NB4 (cell line): ENCODE measurements around the gene KLB.
"Not testable (repeated sequence)": the region's sequence is repeated elsewhere in the genome, so short reads cannot be mapped to it uniquely, and the experiment has no call there.

Source experiments
- TF ChIP-seq, protein P1 (sequence below): IDR thresholded peaks from one replicate; pipeline ENCODE4 v1.5.1; 2012; ENCODE audit warnings: low read depth, low read length
- TF ChIP-seq, protein P2 (sequence below): IDR thresholded peaks from 2 replicates; pipeline ENCODE4 v1.6.1; 2011; ENCODE audit warnings: low read depth, low read length

DNA sequence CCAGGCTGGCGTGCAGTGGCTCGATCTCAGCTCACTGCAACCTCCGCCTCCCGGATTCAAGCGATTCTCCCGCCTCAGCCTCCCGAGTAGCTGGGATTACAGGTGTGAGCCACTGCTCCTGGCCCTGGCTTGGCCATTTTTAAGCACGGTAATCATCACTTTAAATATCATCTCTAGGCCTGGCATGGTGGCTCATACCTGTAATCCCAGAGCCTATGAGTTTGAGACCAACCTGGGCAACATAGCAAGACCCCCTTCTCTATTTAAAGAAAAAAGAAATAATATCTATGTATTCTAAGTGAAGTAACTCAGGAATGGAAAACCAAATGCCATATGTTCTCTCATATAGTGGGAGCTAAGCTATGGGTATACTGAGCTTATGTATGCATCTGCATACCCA, 4.8 kb downstream of the KLB start:
- TF ChIP-seq, protein P1, sequence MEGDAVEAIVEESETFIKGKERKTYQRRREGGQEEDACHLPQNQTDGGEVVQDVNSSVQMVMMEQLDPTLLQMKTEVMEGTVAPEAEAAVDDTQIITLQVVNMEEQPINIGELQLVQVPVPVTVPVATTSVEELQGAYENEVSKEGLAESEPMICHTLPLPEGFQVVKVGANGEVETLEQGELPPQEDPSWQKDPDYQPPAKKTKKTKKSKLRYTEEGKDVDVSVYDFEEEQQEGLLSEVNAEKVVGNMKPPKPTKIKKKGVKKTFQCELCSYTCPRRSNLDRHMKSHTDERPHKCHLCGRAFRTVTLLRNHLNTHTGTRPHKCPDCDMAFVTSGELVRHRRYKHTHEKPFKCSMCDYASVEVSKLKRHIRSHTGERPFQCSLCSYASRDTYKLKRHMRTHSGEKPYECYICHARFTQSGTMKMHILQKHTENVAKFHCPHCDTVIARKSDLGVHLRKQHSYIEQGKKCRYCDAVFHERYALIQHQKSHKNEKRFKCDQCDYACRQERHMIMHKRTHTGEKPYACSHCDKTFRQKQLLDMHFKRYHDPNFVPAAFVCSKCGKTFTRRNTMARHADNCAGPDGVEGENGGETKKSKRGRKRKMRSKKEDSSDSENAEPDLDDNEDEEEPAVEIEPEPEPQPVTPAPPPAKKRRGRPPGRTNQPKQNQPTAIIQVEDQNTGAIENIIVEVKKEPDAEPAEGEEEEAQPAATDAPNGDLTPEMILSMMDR, result not testable (repeated sequence)
- TF ChIP-seq, protein P2, sequence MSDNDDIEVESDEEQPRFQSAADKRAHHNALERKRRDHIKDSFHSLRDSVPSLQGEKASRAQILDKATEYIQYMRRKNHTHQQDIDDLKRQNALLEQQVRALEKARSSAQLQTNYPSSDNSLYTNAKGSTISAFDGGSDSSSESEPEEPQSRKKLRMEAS, result not testable (repeated sequence)
